MM.1S (cell line): ENCODE data around the gene FXYD2.

Experiments used
- DNase-seq: peaks from one replicate; pipeline ENCODE4 v3.0.0-alpha.2; 2015
- H2AFZ ChIP-seq: fragments of 300-600 bp; sonication (generic); 2 replicates; pipeline ENCODE4 v1.6.0; 2016; ENCODE audit warnings: antibody characterized with exemption, low read length
- H3F3A ChIP-seq: fragments of 300-600 bp; sonication (generic); 2 replicates; pipeline ENCODE4 v1.6.1; 2016; ENCODE audit warnings: mild to moderate bottlenecking, antibody characterized with exemption, low read length, moderate library complexity, mixed read lengths; ENCODE audit not compliant: insufficient read depth
- H3K27ac ChIP-seq: fragments of 300-600 bp; sonication (generic); 2 replicates; pipeline ENCODE4 v1.5.1; 2016; ENCODE audit warnings: mild to moderate bottlenecking, low read length
- H3K27me3 ChIP-seq: fragments of 300-600 bp; sonication (generic); replicated peaks from 2 replicates; pipeline ENCODE4 v1.6.0; 2016; ENCODE audit warnings: low read length; ENCODE audit not compliant: insufficient read depth
- H3K36me3 ChIP-seq: fragments of 300-600 bp; sonication (generic); replicated peaks from 2 replicates; pipeline ENCODE4 v1.6.1; 2016; ENCODE audit warnings: mild to moderate bottlenecking, low read length, mixed read lengths; ENCODE audit not compliant: insufficient read depth
- H3K4me1 ChIP-seq: fragments of 300-600 bp; sonication (generic); 2 replicates; pipeline ENCODE4 v1.6.1; 2016; ENCODE audit warnings: low read length, mixed read lengths
- H3K4me2 ChIP-seq: fragments of 300-600 bp; sonication (generic); 2 replicates; pipeline ENCODE4 v1.6.0; 2016; ENCODE audit warnings: low read depth, low read length
- H3K4me3 ChIP-seq: fragments of 300-600 bp; sonication (generic); 2 replicates; pipeline ENCODE4 v1.5.1; 2016; ENCODE audit warnings: low read length, mixed read lengths
- H3K79me2 ChIP-seq: fragments of 300-600 bp; sonication (generic); 2 replicates; pipeline ENCODE4 v1.6.1; 2016; ENCODE audit warnings: mixed run types, low read length, mixed read lengths
- H3K9ac ChIP-seq: fragments of 300-600 bp; sonication (generic); 2 replicates; pipeline ENCODE4 v1.6.1; 2016; ENCODE audit warnings: low read length, mixed read lengths
- H3K9me2 ChIP-seq: fragments of 300-600 bp; sonication (generic); replicated peaks from 2 replicates; pipeline ENCODE4 v1.6.1; 2016; ENCODE audit warnings: mild to moderate bottlenecking, low read length, mixed read lengths; ENCODE audit not compliant: insufficient read depth
- H3K9me3 ChIP-seq: fragments of 300-600 bp; sonication (generic); replicated peaks from 2 replicates; pipeline ENCODE4 v1.6.1; 2016; ENCODE audit warnings: mild to moderate bottlenecking, low read length, mixed read lengths; ENCODE audit not compliant: insufficient read depth
- H4K20me1 ChIP-seq: fragments of 300-600 bp; sonication (generic); 2 replicates; pipeline ENCODE4 v1.6.1; 2016; ENCODE audit warnings: mild to moderate bottlenecking, low read length, moderate library complexity, mixed read lengths; ENCODE audit not compliant: insufficient read depth
- CTCF ChIP-seq: fragments of 300-600 bp; sonication (generic); IDR thresholded peaks from 2 replicates; pipeline ENCODE4 v1.5.1; 2016; ENCODE audit warnings: antibody characterized with exemption, low read length, mixed read lengths
- EZH2 ChIP-seq: fragments of 300-600 bp; sonication (generic); optimal IDR thresholded peaks from 2 replicates; pipeline ENCODE3; 2017; ENCODE audit warnings: low read depth, mild to moderate bottlenecking, antibody characterized with exemption, low read length, mixed read lengths
- EZH2phosphoT487 ChIP-seq: fragments of 300-600 bp; sonication (generic); IDR thresholded peaks from 2 replicates; pipeline ENCODE4 v1.6.1; 2018; ENCODE audit warnings: antibody characterized with exemption, low read length

FXYD2 gene

GRCh38 chr11:117781627-117782026 is 42.9 kb downstream of the FXYD2 start:
- Histone ChIP-seq H3K9ac (no peak overlapping the region), H3F3A (no peaks in the 10 kb centered on the region), H2AFZ (no peak overlapping the region), H3K4me2 (no peak overlapping the region), H4K20me1 (no peaks in the 10 kb centered on the region), H3K9me2 (no peaks in the 10 kb centered on the region), H3K79me2 (no peaks in the 10 kb centered on the region), H3K27ac (no peak overlapping the region), H3K9me3 (no peaks in the 10 kb centered on the region), H3K4me1 (no peaks in the 10 kb centered on the region), H3K36me3 (no peaks in the 10 kb centered on the region), H3K27me3 (peaks cover 98% of the 10 kb centered on the region), H3K4me3 (no peak overlapping the region)
- no peak for DNase-seq
- no peak for TF ChIP-seq EZH2phosphoT487
- TF ChIP-seq CTCF, result no peak
- no peak for TF ChIP-seq EZH2

- peaks cover 98% of the 10 kb centered on the region for H3K27me3 ChIP-seq
These were observed 44.1 kb downstream of the FXYD2 start for GRCh38 chr11:117780456-117780855.

GRCh38 chr11:117774553-117774952 is 50.0 kb downstream of the FXYD2 start:
- Histone ChIP-seq H3K9ac (no peak overlapping the region), H3F3A (no peaks in the 10 kb centered on the region)

More at GRCh38 chr11:117780456-117780855, 44.1 kb downstream of the FXYD2 start:
- Histone ChIP-seq H3K36me3 (no peaks in the 10 kb centered on the region), H3K79me2 (no peaks in the 10 kb centered on the region), H3F3A (no peaks in the 10 kb centered on the region), H3K4me3 (no peak overlapping the region), H2AFZ (no peak overlapping the region), H3K9me3 (no peaks in the 10 kb centered on the region), H3K9ac (no peak overlapping the region), H3K4me1 (no peaks in the 10 kb centered on the region), H3K4me2 (no peak overlapping the region), H3K9me2 (no peaks in the 10 kb centered on the region), H4K20me1 (no peaks in the 10 kb centered on the region), H3K27ac (no peak overlapping the region)
- DNase-seq, result no peak
- no peak for TF ChIP-seq EZH2phosphoT487
- no peak for TF ChIP-seq CTCF
- TF ChIP-seq EZH2, result no peak

More at GRCh38 chr11:117774553-117774952, 50.0 kb downstream of the FXYD2 start:
- Histone ChIP-seq H3K27me3 (peaks cover 88% of the 10 kb centered on the region), H3K79me2 (no peaks in the 10 kb centered on the region), H3K9me3 (no peaks in the 10 kb centered on the region), H3K27ac (no peak overlapping the region), H2AFZ (no peak overlapping the region), H4K20me1 (no peaks in the 10 kb centered on the region), H3K9me2 (no peaks in the 10 kb centered on the region), H3K4me3 (no peak overlapping the region), H3K4me1 (no peaks in the 10 kb centered on the region), H3K36me3 (no peaks in the 10 kb centered on the region), H3K4me2 (no peak overlapping the region)
- DNase-seq, result no peak
- TF ChIP-seq CTCF (no peak), EZH2phosphoT487 (no peak), EZH2 (no peak)
